H1 (cell line): Measurements from ENCODE around the gene AKAP8. TPM values are rescaled to one million over a fixed set of nuclear protein-coding genes. Genes with fewer than 3 reads are reported as not detected.

ENCODE experiments used
- CTCF ChIA-PET: fragments of 300-600 bp; sonication (Branson Sonifier 250); formaldehyde crosslinking; loops from one replicate; lab custom pipeline; 2021; ENCODE audit not compliant: partially characterized antibody; lab: Charles Lee
- POLR2A ChIA-PET: fragments of 300-600 bp; sonication (Branson Sonifier 250); formaldehyde crosslinking; loops from one replicate; lab custom pipeline; 2021; ENCODE audit warnings: inconsistent platforms; ENCODE audit not compliant: partially characterized antibody; lab: Charles Lee
- DNase-seq, 2 experiments: peaks; one replicate each; pipeline versions ENCODE4 v3.0.0 to v3.0.0-alpha.2; 2010 to 2022; ENCODE audit warnings: low spot score in 2 of 2, low read depth in 1 of 2, mixed read lengths in 1 of 2
- FAIRE-seq: peaks from 2 replicates; lab custom pipeline; 2011; peaks lifted over from hg19 to GRCh38; lab: Jason Lieb, UNC
- H2AFZ ChIP-seq: 2 replicates; pipeline ENCODE4 v1.8.1; 2012; ENCODE audit warnings: low read length, inconsistent platforms
- H2AK5ac ChIP-seq: 2 replicates; pipeline ENCODE4 v1.6.1; 2013; ENCODE audit warnings: low read depth, low read length
- H2BK120ac ChIP-seq: replicated peaks from 2 replicates; pipeline ENCODE3; 2013; ENCODE audit warnings: low read depth, low read length, inconsistent platforms
- H2BK12ac ChIP-seq: 2 replicates; pipeline ENCODE4 v1.6.1; 2013; ENCODE audit warnings: low read depth, low read length
- H2BK15ac ChIP-seq: 2 replicates; pipeline ENCODE4 v1.6.1; 2013; ENCODE audit warnings: low read length
- H2BK20ac ChIP-seq: 2 replicates; pipeline ENCODE4 v1.6.1; 2013; ENCODE audit warnings: low read length
- H2BK5ac ChIP-seq: 2 replicates; pipeline ENCODE4 v1.6.1; 2013; ENCODE audit warnings: low read depth, low read length
- H3K14ac ChIP-seq: 2 replicates; pipeline ENCODE4 v1.6.1; 2013; ENCODE audit warnings: inconsistent platforms; ENCODE audit not compliant: insufficient read length
- H3K18ac ChIP-seq: 2 replicates; pipeline ENCODE4 v1.6.1; 2013; ENCODE audit warnings: low read length; ENCODE audit errors: extremely low read depth
- H3K23ac ChIP-seq: 2 replicates; pipeline ENCODE4 v1.6.1; 2013; ENCODE audit warnings: inconsistent platforms; ENCODE audit not compliant: insufficient read length
- H3K23me2 ChIP-seq: 2 replicates; pipeline ENCODE4 v1.6.1; 2013; ENCODE audit warnings: low read depth, low read length
- H3K27ac ChIP-seq: 2 replicates; pipeline ENCODE4 v1.6.1; 2011; ENCODE audit warnings: low read depth, low read length, inconsistent platforms
- H3K27me3 ChIP-seq, 4 experiments: replicated peaks in 1 of 4; 1 replicate in 1 of 4; 2 replicates in 3 of 4; pipeline versions ENCODE4 v1.6.1 to v1.8.1; 2011 to 2013; ENCODE audit warnings: low read length in 3 of 4, mild to moderate bottlenecking in 3 of 4, inconsistent platforms in 2 of 4, mixed read lengths in 2 of 4, moderate library complexity in 1 of 4; ENCODE audit not compliant: control insufficient read depth in 3 of 4, insufficient read depth in 3 of 4; ENCODE audit errors: extremely low read depth in 1 of 4
- H3K36me3 ChIP-seq, 4 experiments: 2 replicates each; pipeline versions ENCODE4 v1.6.1 to v1.8.1; 2011 to 2013; ENCODE audit warnings: mild to moderate bottlenecking in 4 of 4, low read length in 3 of 4, moderate library complexity in 2 of 4, control low read depth in 1 of 4, inconsistent platforms in 1 of 4; ENCODE audit not compliant: insufficient read depth in 4 of 4, control insufficient read depth in 2 of 4
- H3K4ac ChIP-seq: replicated peaks from 2 replicates; pipeline ENCODE3; 2013; ENCODE audit warnings: low read length, low read depth, mixed read lengths, inconsistent platforms; ENCODE audit not compliant: insufficient read length
- H3K4me1 ChIP-seq, 4 experiments: replicated peaks in 1 of 4; 1 replicate in 1 of 4; 2 replicates in 3 of 4; pipeline versions ENCODE4 v1.6.1 to v1.8.1; 2011 to 2013; ENCODE audit warnings: low read length in 3 of 4, inconsistent platforms in 2 of 4, mixed read lengths in 1 of 4; ENCODE audit not compliant: insufficient read depth in 4 of 4, control insufficient read depth in 3 of 4
- H3K4me2 ChIP-seq, 2 experiments: 2 replicates each; pipeline versions ENCODE4 v1.6.1 to v1.8.1; 2011 to 2013; ENCODE audit warnings: low read depth in 2 of 2, low read length in 2 of 2, control low read depth in 1 of 2, inconsistent platforms in 1 of 2, mild to moderate bottlenecking in 1 of 2; ENCODE audit not compliant: insufficient read depth in 1 of 2
- H3K4me3 ChIP-seq, 4 experiments: fragments of 200-600, 300-600 bp in 1 of 4; sonication (generic), shearing (Covaris generic), sonication (Bioruptor Twin) in 1 of 4; 2 replicates each; pipeline versions ENCODE4 v1.5.1 to v1.8.1; 2011 to 2016; ENCODE audit warnings: low read length in 4 of 4, low read depth in 3 of 4, control low read depth in 2 of 4, inconsistent platforms in 2 of 4, mild to moderate bottlenecking in 2 of 4, mixed read lengths in 1 of 4, moderate library complexity in 1 of 4; ENCODE audit not compliant: insufficient read depth in 2 of 4; ENCODE audit errors: extremely low read depth in 1 of 4
- H3K56ac ChIP-seq: replicated peaks from 2 replicates; pipeline ENCODE3; 2013; ENCODE audit warnings: low read depth, mild to moderate bottlenecking, mixed read lengths, low read length, inconsistent platforms; ENCODE audit not compliant: insufficient read length
- H3K79me1 ChIP-seq: 2 replicates; pipeline ENCODE4 v1.6.1; 2013; ENCODE audit warnings: low read depth, low read length, control low read depth
- H3K79me2 ChIP-seq, 2 experiments: 2 replicates each; pipeline versions ENCODE4 v1.6.1 to v1.8.1; 2012 to 2013; ENCODE audit warnings: low read length in 2 of 2, mild to moderate bottlenecking in 2 of 2, inconsistent platforms in 1 of 2; ENCODE audit not compliant: insufficient read depth in 2 of 2, control insufficient read depth in 1 of 2
- H3K9ac ChIP-seq, 4 experiments: replicated peaks in 1 of 4; 1 replicate in 1 of 4; 2 replicates in 3 of 4; pipeline versions ENCODE4 v1.6.1 to v1.8.1; 2011 to 2013; ENCODE audit warnings: low read depth in 3 of 4, low read length in 3 of 4, control low read depth in 2 of 4, mild to moderate bottlenecking in 2 of 4, moderate library complexity in 2 of 4, inconsistent platforms in 1 of 4; ENCODE audit errors: extremely low read depth in 1 of 4
- H3K9me3 ChIP-seq, 2 experiments: 2 replicates each; pipeline versions ENCODE4 v1.6.1 to v1.8.1; 2012 to 2013; ENCODE audit warnings: mild to moderate bottlenecking in 2 of 2, moderate library complexity in 2 of 2, control low read depth in 1 of 2, inconsistent platforms in 1 of 2, low read depth in 1 of 2, low read length in 1 of 2, mixed read lengths in 1 of 2; ENCODE audit not compliant: insufficient read depth in 2 of 2
- H4K20me1 ChIP-seq, 2 experiments: replicated peaks in 1 of 2; 2 replicates each; pipeline versions ENCODE3 to v1.8.1; 2011 to 2013; ENCODE audit warnings: inconsistent platforms in 2 of 2, low read length in 2 of 2, mild to moderate bottlenecking in 1 of 2; ENCODE audit not compliant: insufficient read depth in 2 of 2, control insufficient read depth in 1 of 2
- H4K5ac ChIP-seq: 2 replicates; pipeline ENCODE4 v1.6.1; 2013; ENCODE audit warnings: low read length, low read depth, mixed read lengths, inconsistent platforms; ENCODE audit not compliant: insufficient read length
- H4K8ac ChIP-seq: 2 replicates; pipeline ENCODE4 v1.8.0; 2013; ENCODE audit warnings: mild to moderate bottlenecking, moderate library complexity, low read length, inconsistent platforms; ENCODE audit not compliant: insufficient read depth; ENCODE audit errors: extremely low read depth
- H4K91ac ChIP-seq: replicated peaks from 2 replicates; pipeline ENCODE3; 2013; ENCODE audit warnings: low read length, mixed read lengths, inconsistent platforms; ENCODE audit not compliant: insufficient read length
- WGBS, 2 experiments: shearing (Covaris generic) in 1 of 2; methylation state at CpG; one replicate each; pipeline versions ENCODE4 v1.1.6 to v1.1.7; 2013 to 2015; ENCODE audit warnings: low lambda C conversion rate in 2 of 2, mixed read lengths in 2 of 2, inconsistent platforms in 1 of 2, low coverage in 1 of 2, missing lambda C conversion rate in 1 of 2; ENCODE audit not compliant: insufficient replicate concordance in 2 of 2, insufficient coverage in 1 of 2, insufficient read length in 1 of 2; ENCODE audit errors: extremely low coverage in 1 of 2, missing lambda C conversion rate in 1 of 2; 5-methylcytosine and 5-hydroxymethylcytosine counted together
- polyA plus RNA-seq, 7 experiments: library from polyadenylated mRNA; depleted of rRNA in 3 of 7; stranded (reverse) in 5 of 7; unstranded in 2 of 7; fragments of >200 nt in 5 of 7; fragments of 200-250 nt in 2 of 7; gene quantifications; 1 replicate in 5 of 7; 2 replicates in 1 of 7; 4 replicates in 1 of 7; pipeline versions ENCODE4 v1.2.1 to v1.2.3, GENCODE V29; 2011 to 2013; ENCODE audit warnings: missing spikeins in 2 of 7, mixed read lengths in 2 of 7
- total RNA-seq: library from RNA; stranded (reverse); fragmentation: NEBNext Ultra II Directional; extraction: Animal tissue kit (Norgen Biotek cat#: 25700); gene quantifications from 2 replicates; pipeline ENCODE4 v1.2.1, GENCODE V29; 2021

The AKAP8 gene
- total and polyA plus RNA-seq, 2 of the 8 experiments (the other 6 are each of a cell fraction or from before 2014, with no cell fraction given) = 17.0 to 41.0 TPM

DNA sequence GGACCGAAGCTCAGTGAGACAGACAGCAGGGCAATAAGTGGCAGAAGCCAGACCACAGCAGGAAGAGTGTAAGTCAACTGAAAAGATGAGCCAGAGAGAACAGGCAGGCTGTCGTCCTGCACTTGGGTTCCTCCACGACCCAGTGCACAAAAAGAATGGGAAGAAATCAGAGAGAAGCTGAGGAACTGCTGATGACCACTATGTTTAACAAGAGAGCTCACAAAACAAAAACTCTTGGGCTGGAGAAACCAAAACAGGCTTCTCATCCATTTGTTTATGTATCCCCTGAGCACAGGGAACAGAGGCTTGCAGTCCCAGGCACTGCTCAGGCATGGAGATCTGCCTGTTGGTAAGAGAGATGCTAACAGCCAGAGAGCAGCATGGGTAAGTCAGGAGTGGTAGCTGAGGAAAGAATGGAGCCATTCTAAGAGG is 25.2 kb upstream of the AKAP8 start:
- H2BK5ac ChIP-seq = no peak overlapping the region
- no peak for FAIRE-seq
- no peak overlapping the region for H2BK120ac ChIP-seq
- no peak overlapping the region for H2BK15ac ChIP-seq
- no peak overlapping the region for H3K4me3 ChIP-seq
- ChIA-PET CTCF (interaction anchor here (0.6 to 1.4 kb wide), 4 partner anchors 17 to 214 kb away, joined by 3 read pairs; no protein-coding TSS in a partner anchor), POLR2A (interaction anchor here (0.9 to 4.4 kb wide), 3 partner anchors 9 to 25 kb away, joined by 5 to 35 read pairs (median 12); partner anchors contain the start of genes AKAP8 and AKAP8L)
- no peak overlapping the region for H3K4ac ChIP-seq
- no peak overlapping the region for H3K23ac ChIP-seq
- H3K4me2 ChIP-seq = no peak overlapping the region
- no peak for DNase-seq
- H4K20me1 ChIP-seq = peaks cover 19 to 34% of the 10 kb centered on the region in 2 experiments
- no peaks in the 10 kb centered on the region for H3K4me1 ChIP-seq
- no peak overlapping the region for H3K56ac ChIP-seq
- H3K79me2 ChIP-seq = peaks cover 19 to 92% of the 10 kb centered on the region in 2 experiments
- H3K18ac ChIP-seq = no peak overlapping the region
- H3K27ac ChIP-seq = no peak overlapping the region
- no peaks in the 10 kb centered on the region for H3K9me3 ChIP-seq
- H3K14ac ChIP-seq = no peak overlapping the region
- no peaks in the 10 kb centered on the region for H3K27me3 ChIP-seq
- no peak overlapping the region for H4K5ac ChIP-seq
- H2BK12ac ChIP-seq = no peak overlapping the region
- no peak overlapping the region for H3K9ac ChIP-seq
- H4K8ac ChIP-seq = no peak overlapping the region
- H2AK5ac ChIP-seq = no peak overlapping the region
- H2BK20ac ChIP-seq = no peak overlapping the region
- no peak overlapping the region for H2AFZ ChIP-seq
- H3K23me2 ChIP-seq = no peaks in the 10 kb centered on the region
- peaks cover 29% of the 10 kb centered on the region for H3K79me1 ChIP-seq
- no peak overlapping the region for H4K91ac ChIP-seq
- 87% methylated on average over 3 of the region's 3 CpGs; no CpG with 5 or more reads in 1 of the 2 experiments for whole genome bisulfite sequencing, 2 experiments
- H3K36me3 ChIP-seq = peaks cover 8 to 27% (median 14%) of the 10 kb centered on the region in 4 experiments; a peak in 7 of 8 replicates
